Heart right ventricle (tissue), 16 donors: ENCODE results near the gene WT1. TPM values are rescaled to one million over a fixed set of nuclear protein-coding genes. Genes with fewer than 3 reads are reported as not detected.

Experiments
- ATAC-seq, 8 donors: fragments of 200-7000 bp; cut with Tn5 transposase; one replicate each; pipeline ENCODE4 v1.9.1; 2020; ENCODE audit warnings: mild to moderate bottlenecking in 8 of 8, moderate library complexity in 8 of 8, moderate number of reproducible peaks in 1 of 8
- DNase-seq, 2 donors: peaks; one replicate each; pipeline ENCODE4 v3.0.0-alpha.2; 2020
- H3K27ac ChIP-seq, 10 donors: fragments of 200-600 bp; sonication (generic) in 2 of 10; one replicate each; pipeline versions ENCODE4 v1.5.0 to v1.8.0; 2020 to 2022; ENCODE audit warnings: mild to moderate bottlenecking in 3 of 10
- H3K27me3 ChIP-seq, 7 donors: fragments of 200-600 bp; one replicate each; pipeline ENCODE4 v1.8.0; 2021 to 2022; ENCODE audit warnings: mild to moderate bottlenecking in 2 of 7
- H3K36me3 ChIP-seq, 9 donors: fragments of 200-600 bp; sonication (generic) in 1 of 9; one replicate each; pipeline versions ENCODE4 v1.5.0 to v1.8.0; 2020 to 2022; ENCODE audit warnings: mild to moderate bottlenecking in 2 of 9
- H3K4me1 ChIP-seq, 9 donors: fragments of 200-600 bp; sonication (generic) in 1 of 9; one replicate each; pipeline versions ENCODE4 v1.5.0 to v1.8.0; 2020 to 2022; ENCODE audit warnings: mild to moderate bottlenecking in 4 of 9
- H3K4me3 ChIP-seq, 10 donors: fragments of 200-600 bp; sonication (generic) in 2 of 10; one replicate each; pipeline versions ENCODE4 v1.5.0 to v1.8.0; 2020 to 2022; ENCODE audit warnings: mild to moderate bottlenecking in 7 of 10, moderate library complexity in 2 of 10
- H3K9me3 ChIP-seq, 11 donors: fragments of 200-600 bp in 10 of 11; sonication (generic) in 2 of 11; one replicate each; pipeline versions ENCODE4 v1.5.0 to v1.8.0; 2013 to 2022; ENCODE audit warnings: mild to moderate bottlenecking in 2 of 11, control low read depth in 1 of 11, moderate library complexity in 1 of 11
- WGBS, 2 donors: extraction: QIAGEN DNeasy Blood & Tissue Kit; methylation state at CpG; one replicate each; pipeline ENCODE4 v1.1.7; 2013; ENCODE audit warnings: inconsistent platforms in 1 of 2; 5-methylcytosine and 5-hydroxymethylcytosine counted together
- intact Hi-C, 10 donors: fragments of 100-400 bp; cut with DNase I; formaldehyde crosslinking; loops; one replicate each; pipeline versions ENCODE4 v1.11.1 to v1.14.2; 2022
- polyA plus RNA-seq, 2 donors: library from polyadenylated mRNA; stranded (reverse); fragments of 200-250 nt; gene quantifications; one replicate each; pipeline ENCODE4 v1.2.3, GENCODE V29; 2013
- total RNA-seq, 10 donors: library from RNA; stranded (reverse); fragmentation: NEBNext Ultra II Directional in 3 of 10; extraction: Animal tissue kit (Norgen Biotek cat#: 25700) in 3 of 10; gene quantifications; one replicate each; pipeline versions ENCODE4 v1.2.1 to v1.2.4, GENCODE V29; 2021 to 2023
- TF ChIP-seq, protein P1 (sequence below), 9 donors: fragments of 200-600 bp; sonication (generic) in 2 of 9; IDR thresholded peaks; one replicate each; pipeline versions ENCODE4 v1.5.0 to v1.8.0; 2021 to 2022; ENCODE audit warnings: antibody characterized with exemption in 9 of 9, mild to moderate bottlenecking in 5 of 9, moderate library complexity in 1 of 9
- donor health status: Arrhythmogenic right ventricular cardiomyopathy.
- donor health status: ischemic (EF 13 %, LVEDD 7.1; RV severe dilation, severe dysfunction).
- donor health status: healthy with polysubstance abuse.
- donor health status: DM: no; HTN: yes; CAD: no.
- donor health status: DM: no; HTN: no; CAD: no.
- donor health status: ischemic (EF 25% LVEDD 6.9; RV normal size, moderate dysfunction).
- donor health status: ischemic (EF 25% LVEDD 5.7; RV mildly dilated, moderate dysfunction).
- donor health status: healthy.
- donor health status: DM: yes; HTN: yes; CAD: no.
- donor health status: Ischemic cardiomyopathy.
- donor health status: ischemic (EF 35%, LVEDD 5.7; RV mildly dilated, moderate dysfunction).
- donor health status: nonischemic (EF 11% LVEDD 7.7; RV severe dilation, severe dysfunction).
- donor health status: DM: yes; HTN: yes; CAD: no.
- donor health status: PGD.
- donor health status: ischemic (EF 29% LVEDD 5.4; RV normal size, mild dysfunction).
- donor health status: nonischemic (EF 23%, LVEDD 6.1; RV moderate dilation, normal function).

Gene WT1
- total and polyA plus RNA-seq, 12 donors = 1.2 to 4.6 (median 2.8) TPM

DNA sequence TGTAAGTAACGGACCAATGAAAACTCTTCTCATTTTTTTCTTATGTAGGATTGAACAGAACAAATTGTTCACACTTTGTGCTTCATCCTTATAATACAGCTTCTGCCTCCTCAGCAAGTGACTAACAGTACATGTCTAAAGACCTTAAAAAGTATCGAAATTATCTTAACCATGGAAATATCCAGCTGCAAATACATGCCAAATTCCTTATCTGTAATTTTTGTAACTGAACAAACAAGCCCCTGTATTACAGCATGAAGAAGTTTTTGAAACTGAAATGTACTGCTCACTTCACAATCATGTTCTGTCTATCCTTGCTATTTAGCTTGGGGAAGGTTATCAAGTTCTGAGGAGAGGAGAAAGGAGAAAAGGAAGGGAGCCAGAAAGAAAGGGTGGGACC is 20.4 kb downstream of the WT1 start:
- no peak overlapping the region for H3K27ac ChIP-seq
- peaks cover 0 to 28% (median 0%) of the 10 kb centered on the region in 9 donors for H3K36me3 ChIP-seq
- H3K4me1 ChIP-seq = peaks cover 0 to 10% (median 0%) of the 10 kb centered on the region in 9 donors
- TF ChIP-seq, protein P1, sequence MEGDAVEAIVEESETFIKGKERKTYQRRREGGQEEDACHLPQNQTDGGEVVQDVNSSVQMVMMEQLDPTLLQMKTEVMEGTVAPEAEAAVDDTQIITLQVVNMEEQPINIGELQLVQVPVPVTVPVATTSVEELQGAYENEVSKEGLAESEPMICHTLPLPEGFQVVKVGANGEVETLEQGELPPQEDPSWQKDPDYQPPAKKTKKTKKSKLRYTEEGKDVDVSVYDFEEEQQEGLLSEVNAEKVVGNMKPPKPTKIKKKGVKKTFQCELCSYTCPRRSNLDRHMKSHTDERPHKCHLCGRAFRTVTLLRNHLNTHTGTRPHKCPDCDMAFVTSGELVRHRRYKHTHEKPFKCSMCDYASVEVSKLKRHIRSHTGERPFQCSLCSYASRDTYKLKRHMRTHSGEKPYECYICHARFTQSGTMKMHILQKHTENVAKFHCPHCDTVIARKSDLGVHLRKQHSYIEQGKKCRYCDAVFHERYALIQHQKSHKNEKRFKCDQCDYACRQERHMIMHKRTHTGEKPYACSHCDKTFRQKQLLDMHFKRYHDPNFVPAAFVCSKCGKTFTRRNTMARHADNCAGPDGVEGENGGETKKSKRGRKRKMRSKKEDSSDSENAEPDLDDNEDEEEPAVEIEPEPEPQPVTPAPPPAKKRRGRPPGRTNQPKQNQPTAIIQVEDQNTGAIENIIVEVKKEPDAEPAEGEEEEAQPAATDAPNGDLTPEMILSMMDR (IDR thresholded peaks at IDR 0.05) = no peak
- ATAC-seq (no peak), DNase-seq (no peak)
- intact Hi-C loops = loop anchor here in 1 of 10 donors (1.0 kb wide), 1 partner anchor 17 kb away; no protein-coding TSS in a partner anchor
- H3K27me3 ChIP-seq = peaks cover 0 to 14% (median under 1%) of the 10 kb centered on the region in 7 donors
- WGBS, 2 donors = 79 to 83% methylated on average over 2 of the region's 2 CpGs
- no peak overlapping the region for H3K4me3 ChIP-seq
- H3K9me3 ChIP-seq = no peaks in the 10 kb centered on the region

- intact Hi-C loops = no loop called here
- Histone ChIP-seq H3K27me3 (peaks cover 0 to 14% (median 5%) of the 10 kb centered on the region in 7 donors), H3K4me1 (peaks cover 0 to 10% (median 0%) of the 10 kb centered on the region in 9 donors), H3K9me3 (no peaks in the 10 kb centered on the region), H3K27ac (peak overlapping the region in 6 of 10 donors; percentile 30 to 77 (median 40)), H3K36me3 (peaks cover 0 to 28% (median 0%) of the 10 kb centered on the region in 9 donors), H3K4me3 (no peak overlapping the region)
- ATAC-seq (peak in 5 of 8 donors; percentile 23 to 81 (median 75)), DNase-seq (no peak)
- WGBS, 2 donors = 54 to 56% methylated on average over 12 of the region's 12 CpGs
- TF ChIP-seq, protein P1 (IDR thresholded peaks at IDR 0.05) = no peak
Measured at GRCh38 chr11:32411942-32412615, 23.3 kb downstream of the WT1 start.

DNA sequence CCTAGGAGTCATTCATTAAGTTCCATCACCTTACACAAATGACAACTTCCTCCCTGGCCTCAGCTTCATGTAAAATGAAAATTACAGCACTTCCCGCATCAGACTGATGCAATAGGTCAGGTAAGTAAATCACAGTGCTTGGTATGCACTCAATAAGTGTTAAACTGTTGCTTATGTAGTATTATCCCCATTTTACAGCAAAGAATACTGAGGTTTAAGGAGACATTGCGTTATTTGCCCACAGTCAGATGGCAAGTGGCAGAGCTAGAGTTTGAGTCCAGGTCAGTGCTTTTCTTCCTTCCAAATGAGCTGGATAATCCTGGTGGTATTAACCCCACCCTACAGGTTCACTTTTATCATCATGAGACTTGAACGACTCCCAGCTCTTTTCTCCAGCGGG is 29.7 kb downstream of the WT1 start:
- intact Hi-C loops = no loop called here
- no peak overlapping the region for H3K27ac ChIP-seq
- WGBS, 2 donors = 87 to 91% methylated on average over 4 of the region's 4 CpGs
- TF ChIP-seq, protein P1 (IDR thresholded peaks at IDR 0.05) = no peak
- H3K27me3 ChIP-seq = peaks cover 0 to 6% (median 0%) of the 10 kb centered on the region in 7 donors
- H3K36me3 ChIP-seq = no peaks in the 10 kb centered on the region
- no peaks in the 10 kb centered on the region for H3K9me3 ChIP-seq
- no peaks in the 10 kb centered on the region for H3K4me1 ChIP-seq
- DNase-seq = no peak
- ATAC-seq = no peak
- H3K4me3 ChIP-seq = no peak overlapping the region

GRCh38 chr11:32402836-32403235 is 32.5 kb downstream of the WT1 start:
- Histone ChIP-seq H3K9me3 (no peaks in the 10 kb centered on the region), H3K4me1 (peaks cover 0 to 2% (median 0%) of the 10 kb centered on the region in 9 donors), H3K36me3 (peaks cover 0 to 24% (median 0%) of the 10 kb centered on the region in 9 donors), H3K27me3 (peaks cover 0 to 20% (median 0%) of the 10 kb centered on the region in 7 donors), H3K27ac (no peak overlapping the region), H3K4me3 (no peak overlapping the region)
- DNase-seq (no peak), ATAC-seq (no peak)
- intact Hi-C loops = no loop called here
- TF ChIP-seq, protein P1 (IDR thresholded peaks at IDR 0.05) = no peak
- WGBS, 2 donors = 93 to 94% methylated on average over 2 of the region's 2 CpGs
